H1 (cell line): ENCODE results near the gene PPP1R13B. TPM values are rescaled to one million over a fixed set of nuclear protein-coding genes. Genes with fewer than 3 reads are reported as not detected.

ENCODE experiments used
- CTCF ChIA-PET: fragments of 300-600 bp; sonication (Branson Sonifier 250); formaldehyde crosslinking; loops from one replicate; lab custom pipeline; 2021; ENCODE audit not compliant: partially characterized antibody; lab: Charles Lee
- POLR2A ChIA-PET: fragments of 300-600 bp; sonication (Branson Sonifier 250); formaldehyde crosslinking; loops from one replicate; lab custom pipeline; 2021; ENCODE audit warnings: inconsistent platforms; ENCODE audit not compliant: partially characterized antibody; lab: Charles Lee
- DNase-seq, 2 experiments: peaks; one replicate each; pipeline versions ENCODE4 v3.0.0 to v3.0.0-alpha.2; 2010 to 2022; ENCODE audit warnings: low spot score in 2 of 2, low read depth in 1 of 2, mixed read lengths in 1 of 2
- FAIRE-seq: peaks from 2 replicates; lab custom pipeline; 2011; peaks lifted over from hg19 to GRCh38; lab: Jason Lieb, UNC
- H2AFZ ChIP-seq: 2 replicates; pipeline ENCODE4 v1.8.1; 2012; ENCODE audit warnings: low read length, inconsistent platforms
- H2AK5ac ChIP-seq: 2 replicates; pipeline ENCODE4 v1.6.1; 2013; ENCODE audit warnings: low read depth, low read length
- H2BK120ac ChIP-seq: replicated peaks from 2 replicates; pipeline ENCODE3; 2013; ENCODE audit warnings: low read depth, low read length, inconsistent platforms
- H2BK12ac ChIP-seq: 2 replicates; pipeline ENCODE4 v1.6.1; 2013; ENCODE audit warnings: low read depth, low read length
- H2BK15ac ChIP-seq: 2 replicates; pipeline ENCODE4 v1.6.1; 2013; ENCODE audit warnings: low read length
- H2BK20ac ChIP-seq: 2 replicates; pipeline ENCODE4 v1.6.1; 2013; ENCODE audit warnings: low read length
- H2BK5ac ChIP-seq: 2 replicates; pipeline ENCODE4 v1.6.1; 2013; ENCODE audit warnings: low read depth, low read length
- H3K14ac ChIP-seq: 2 replicates; pipeline ENCODE4 v1.6.1; 2013; ENCODE audit warnings: inconsistent platforms; ENCODE audit not compliant: insufficient read length
- H3K18ac ChIP-seq: 2 replicates; pipeline ENCODE4 v1.6.1; 2013; ENCODE audit warnings: low read length; ENCODE audit errors: extremely low read depth
- H3K23ac ChIP-seq: 2 replicates; pipeline ENCODE4 v1.6.1; 2013; ENCODE audit warnings: inconsistent platforms; ENCODE audit not compliant: insufficient read length
- H3K23me2 ChIP-seq: 2 replicates; pipeline ENCODE4 v1.6.1; 2013; ENCODE audit warnings: low read depth, low read length
- H3K27ac ChIP-seq: 2 replicates; pipeline ENCODE4 v1.6.1; 2011; ENCODE audit warnings: low read depth, low read length, inconsistent platforms
- H3K27me3 ChIP-seq, 4 experiments: replicated peaks in 1 of 4; 1 replicate in 1 of 4; 2 replicates in 3 of 4; pipeline versions ENCODE4 v1.6.1 to v1.8.1; 2011 to 2013; ENCODE audit warnings: low read length in 3 of 4, mild to moderate bottlenecking in 3 of 4, inconsistent platforms in 2 of 4, mixed read lengths in 2 of 4, moderate library complexity in 1 of 4; ENCODE audit not compliant: control insufficient read depth in 3 of 4, insufficient read depth in 3 of 4; ENCODE audit errors: extremely low read depth in 1 of 4
- H3K36me3 ChIP-seq, 4 experiments: 2 replicates each; pipeline versions ENCODE4 v1.6.1 to v1.8.1; 2011 to 2013; ENCODE audit warnings: mild to moderate bottlenecking in 4 of 4, low read length in 3 of 4, moderate library complexity in 2 of 4, control low read depth in 1 of 4, inconsistent platforms in 1 of 4; ENCODE audit not compliant: insufficient read depth in 4 of 4, control insufficient read depth in 2 of 4
- H3K4ac ChIP-seq: replicated peaks from 2 replicates; pipeline ENCODE3; 2013; ENCODE audit warnings: low read length, low read depth, mixed read lengths, inconsistent platforms; ENCODE audit not compliant: insufficient read length
- H3K4me1 ChIP-seq, 4 experiments: replicated peaks in 1 of 4; 1 replicate in 1 of 4; 2 replicates in 3 of 4; pipeline versions ENCODE4 v1.6.1 to v1.8.1; 2011 to 2013; ENCODE audit warnings: low read length in 3 of 4, inconsistent platforms in 2 of 4, mixed read lengths in 1 of 4; ENCODE audit not compliant: insufficient read depth in 4 of 4, control insufficient read depth in 3 of 4
- H3K4me2 ChIP-seq, 2 experiments: 2 replicates each; pipeline versions ENCODE4 v1.6.1 to v1.8.1; 2011 to 2013; ENCODE audit warnings: low read depth in 2 of 2, low read length in 2 of 2, control low read depth in 1 of 2, inconsistent platforms in 1 of 2, mild to moderate bottlenecking in 1 of 2; ENCODE audit not compliant: insufficient read depth in 1 of 2
- H3K4me3 ChIP-seq, 4 experiments: fragments of 200-600, 300-600 bp in 1 of 4; sonication (generic), shearing (Covaris generic), sonication (Bioruptor Twin) in 1 of 4; 2 replicates each; pipeline versions ENCODE4 v1.5.1 to v1.8.1; 2011 to 2016; ENCODE audit warnings: low read length in 4 of 4, low read depth in 3 of 4, control low read depth in 2 of 4, inconsistent platforms in 2 of 4, mild to moderate bottlenecking in 2 of 4, mixed read lengths in 1 of 4, moderate library complexity in 1 of 4; ENCODE audit not compliant: insufficient read depth in 2 of 4; ENCODE audit errors: extremely low read depth in 1 of 4
- H3K56ac ChIP-seq: replicated peaks from 2 replicates; pipeline ENCODE3; 2013; ENCODE audit warnings: low read depth, mild to moderate bottlenecking, mixed read lengths, low read length, inconsistent platforms; ENCODE audit not compliant: insufficient read length
- H3K79me1 ChIP-seq: 2 replicates; pipeline ENCODE4 v1.6.1; 2013; ENCODE audit warnings: low read depth, low read length, control low read depth
- H3K79me2 ChIP-seq, 2 experiments: 2 replicates each; pipeline versions ENCODE4 v1.6.1 to v1.8.1; 2012 to 2013; ENCODE audit warnings: low read length in 2 of 2, mild to moderate bottlenecking in 2 of 2, inconsistent platforms in 1 of 2; ENCODE audit not compliant: insufficient read depth in 2 of 2, control insufficient read depth in 1 of 2
- H3K9ac ChIP-seq, 4 experiments: replicated peaks in 1 of 4; 1 replicate in 1 of 4; 2 replicates in 3 of 4; pipeline versions ENCODE4 v1.6.1 to v1.8.1; 2011 to 2013; ENCODE audit warnings: low read depth in 3 of 4, low read length in 3 of 4, control low read depth in 2 of 4, mild to moderate bottlenecking in 2 of 4, moderate library complexity in 2 of 4, inconsistent platforms in 1 of 4; ENCODE audit errors: extremely low read depth in 1 of 4
- H3K9me3 ChIP-seq, 2 experiments: 2 replicates each; pipeline versions ENCODE4 v1.6.1 to v1.8.1; 2012 to 2013; ENCODE audit warnings: mild to moderate bottlenecking in 2 of 2, moderate library complexity in 2 of 2, control low read depth in 1 of 2, inconsistent platforms in 1 of 2, low read depth in 1 of 2, low read length in 1 of 2, mixed read lengths in 1 of 2; ENCODE audit not compliant: insufficient read depth in 2 of 2
- H4K20me1 ChIP-seq, 2 experiments: replicated peaks in 1 of 2; 2 replicates each; pipeline versions ENCODE3 to v1.8.1; 2011 to 2013; ENCODE audit warnings: inconsistent platforms in 2 of 2, low read length in 2 of 2, mild to moderate bottlenecking in 1 of 2; ENCODE audit not compliant: insufficient read depth in 2 of 2, control insufficient read depth in 1 of 2
- H4K5ac ChIP-seq: 2 replicates; pipeline ENCODE4 v1.6.1; 2013; ENCODE audit warnings: low read length, low read depth, mixed read lengths, inconsistent platforms; ENCODE audit not compliant: insufficient read length
- H4K8ac ChIP-seq: 2 replicates; pipeline ENCODE4 v1.8.0; 2013; ENCODE audit warnings: mild to moderate bottlenecking, moderate library complexity, low read length, inconsistent platforms; ENCODE audit not compliant: insufficient read depth; ENCODE audit errors: extremely low read depth
- H4K91ac ChIP-seq: replicated peaks from 2 replicates; pipeline ENCODE3; 2013; ENCODE audit warnings: low read length, mixed read lengths, inconsistent platforms; ENCODE audit not compliant: insufficient read length
- CREB1 ChIP-seq: IDR thresholded peaks from 2 replicates; pipeline ENCODE4 v1.6.1; 2012; ENCODE audit warnings: inconsistent platforms
- KDM4A ChIP-seq: IDR thresholded peaks from one replicate; pipeline ENCODE4 v1.7.1; 2012; ENCODE audit warnings: low read depth, mild to moderate bottlenecking, moderate library complexity, low read length, inconsistent platforms; ENCODE audit not compliant: severe bottlenecking
- MAFK ChIP-seq: IDR thresholded peaks from 2 replicates; pipeline ENCODE4 v1.6.1; 2012; ENCODE audit warnings: low read depth, mild to moderate bottlenecking, improper control_type of control experiment, low read length
- NANOG ChIP-seq: IDR thresholded peaks from 2 replicates; pipeline ENCODE4 v1.6.1; 2011; ENCODE audit warnings: low read length, low read depth, mild to moderate bottlenecking, inconsistent platforms; ENCODE audit not compliant: insufficient read depth, poor library complexity, severe bottlenecking
- POLR2AphosphoS5 ChIP-seq: IDR thresholded peaks from 2 replicates; pipeline ENCODE4 v1.6.1; 2011; ENCODE audit warnings: low read depth, low read length
- RXRA ChIP-seq: IDR thresholded peaks from 2 replicates; pipeline ENCODE4 v1.6.1; 2011; ENCODE audit warnings: low read depth, mild to moderate bottlenecking, low read length, moderate library complexity; ENCODE audit not compliant: insufficient read depth
- SP1 ChIP-seq: IDR thresholded peaks from 2 replicates; pipeline ENCODE4 v1.6.1; 2011; ENCODE audit warnings: low read depth, low read length
- TAF7 ChIP-seq: optimal IDR thresholded peaks from 2 replicates; pipeline ENCODE3; 2011; ENCODE audit warnings: low read depth, mild to moderate bottlenecking, inconsistent platforms, low read length, moderate library complexity, borderline replicate concordance
- WGBS, 2 experiments: shearing (Covaris generic) in 1 of 2; methylation state at CpG; one replicate each; pipeline versions ENCODE4 v1.1.6 to v1.1.7; 2013 to 2015; ENCODE audit warnings: low lambda C conversion rate in 2 of 2, mixed read lengths in 2 of 2, inconsistent platforms in 1 of 2, low coverage in 1 of 2, missing lambda C conversion rate in 1 of 2; ENCODE audit not compliant: insufficient replicate concordance in 2 of 2, insufficient coverage in 1 of 2, insufficient read length in 1 of 2; ENCODE audit errors: extremely low coverage in 1 of 2, missing lambda C conversion rate in 1 of 2; 5-methylcytosine and 5-hydroxymethylcytosine counted together
- polyA plus RNA-seq, 7 experiments: library from polyadenylated mRNA; depleted of rRNA in 3 of 7; stranded (reverse) in 5 of 7; unstranded in 2 of 7; fragments of >200 nt in 5 of 7; fragments of 200-250 nt in 2 of 7; gene quantifications; 1 replicate in 5 of 7; 2 replicates in 1 of 7; 4 replicates in 1 of 7; pipeline versions ENCODE4 v1.2.1 to v1.2.3, GENCODE V29; 2011 to 2013; ENCODE audit warnings: missing spikeins in 2 of 7, mixed read lengths in 2 of 7
- total RNA-seq: library from RNA; stranded (reverse); fragmentation: NEBNext Ultra II Directional; extraction: Animal tissue kit (Norgen Biotek cat#: 25700); gene quantifications from 2 replicates; pipeline ENCODE4 v1.2.1, GENCODE V29; 2021
- TF ChIP-seq, protein P1 (sequence below): IDR thresholded peaks from 2 replicates; pipeline ENCODE4 v1.6.1; 2012; ENCODE audit warnings: low read length, inconsistent platforms
- TF ChIP-seq, protein P2 (sequence below), 3 experiments: IDR thresholded peaks; 1 replicate in 2 of 3; 2 replicates in 1 of 3; pipeline versions ENCODE4 v1.5.1 to v1.6.1; 2011; ENCODE audit warnings: low read length in 3 of 3, mild to moderate bottlenecking in 3 of 3, inconsistent platforms in 2 of 3, low read depth in 1 of 3, moderate library complexity in 1 of 3; ENCODE audit not compliant: insufficient read depth in 1 of 3; ENCODE audit errors: control extremely low read depth in 1 of 3

PPP1R13B gene
- total and polyA plus RNA-seq, 2 of the 8 experiments (the other 6 are each of a cell fraction or from before 2014, with no cell fraction given), result 2.6 to 8.9 TPM

DNA sequence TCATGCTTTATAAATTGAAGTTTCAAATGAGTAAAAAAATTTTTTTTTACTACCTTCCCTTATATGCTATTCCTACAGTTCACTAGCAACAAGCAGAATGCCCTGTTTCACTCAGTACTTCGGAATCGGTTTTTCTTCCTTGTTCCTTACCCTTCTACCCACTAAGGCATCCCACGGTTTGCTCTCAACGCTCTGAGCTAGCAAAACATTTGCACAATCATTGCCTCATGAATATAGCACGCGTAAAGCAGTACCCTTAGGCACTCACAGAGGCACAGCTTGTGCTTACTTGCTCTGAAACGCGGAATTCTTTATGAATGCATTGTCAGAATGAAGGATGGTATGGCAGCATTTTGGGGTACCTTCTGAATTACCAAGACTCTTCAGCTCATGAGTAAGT, 45.0 kb downstream of the PPP1R13B start:
- no peak overlapping the region for H3K4ac ChIP-seq
- POLR2A ChIA-PET, result no interaction called here
- H4K20me1 ChIP-seq, result no peaks in the 10 kb centered on the region
- no peak overlapping the region for H2BK12ac ChIP-seq
- DNase-seq (no peak), FAIRE-seq (no peak)
- H3K56ac ChIP-seq, result no peak overlapping the region
- no peak overlapping the region for H2AFZ ChIP-seq
- H3K23me2 ChIP-seq, result no peaks in the 10 kb centered on the region
- no peak overlapping the region for H2AK5ac ChIP-seq
- H2BK15ac ChIP-seq, result no peak overlapping the region
- H3K4me3 ChIP-seq, result no peak overlapping the region
- H3K79me2 ChIP-seq, result no peaks in the 10 kb centered on the region; a peak in 1 of 4 replicates
- no peak overlapping the region for H3K23ac ChIP-seq
- H3K79me1 ChIP-seq, result no peaks in the 10 kb centered on the region
- H3K9me3 ChIP-seq, result no peaks in the 10 kb centered on the region
- CTCF ChIA-PET, result interaction anchor here (0.6 to 9.5 kb wide), 5 partner anchors 9 to 118 kb away, joined by 3 to 180 read pairs (median 4); no protein-coding TSS in a partner anchor
- H4K91ac ChIP-seq, result no peak overlapping the region
- H2BK5ac ChIP-seq, result no peak overlapping the region
- no peak overlapping the region for H3K18ac ChIP-seq
- H3K27ac ChIP-seq, result no peak overlapping the region
- no peak overlapping the region for H2BK20ac ChIP-seq
- H3K36me3 ChIP-seq, result no peaks in the 10 kb centered on the region
- H2BK120ac ChIP-seq, result no peak overlapping the region
- no peak overlapping the region for H3K4me2 ChIP-seq
- no peak overlapping the region for H4K5ac ChIP-seq
- no peak overlapping the region for H4K8ac ChIP-seq
- H3K27me3 ChIP-seq, result no peaks in the 10 kb centered on the region
- 93% methylated on average over 8 of the region's 8 CpGs; no CpG with 5 or more reads in 1 of the 2 experiments for WGBS, 2 experiments
- no peak overlapping the region for H3K14ac ChIP-seq
- H3K4me1 ChIP-seq, result peaks cover 0 to 5% (median 2%) of the 10 kb centered on the region in 4 experiments; a peak in 2 of 7 replicates
- no peak overlapping the region for H3K9ac ChIP-seq
- TF ChIP-seq POLR2AphosphoS5 (no peak), NANOG (no peak), MAFK (no peak), KDM4A (no peak), CREB1 (no peak), TAF7 (no peak), SP1 (no peak), RXRA (no peak)
- TF ChIP-seq, protein P1, sequence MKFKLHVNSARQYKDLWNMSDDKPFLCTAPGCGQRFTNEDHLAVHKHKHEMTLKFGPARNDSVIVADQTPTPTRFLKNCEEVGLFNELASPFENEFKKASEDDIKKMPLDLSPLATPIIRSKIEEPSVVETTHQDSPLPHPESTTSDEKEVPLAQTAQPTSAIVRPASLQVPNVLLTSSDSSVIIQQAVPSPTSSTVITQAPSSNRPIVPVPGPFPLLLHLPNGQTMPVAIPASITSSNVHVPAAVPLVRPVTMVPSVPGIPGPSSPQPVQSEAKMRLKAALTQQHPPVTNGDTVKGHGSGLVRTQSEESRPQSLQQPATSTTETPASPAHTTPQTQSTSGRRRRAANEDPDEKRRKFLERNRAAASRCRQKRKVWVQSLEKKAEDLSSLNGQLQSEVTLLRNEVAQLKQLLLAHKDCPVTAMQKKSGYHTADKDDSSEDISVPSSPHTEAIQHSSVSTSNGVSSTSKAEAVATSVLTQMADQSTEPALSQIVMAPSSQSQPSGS, result no peak
- TF ChIP-seq, protein P2, sequence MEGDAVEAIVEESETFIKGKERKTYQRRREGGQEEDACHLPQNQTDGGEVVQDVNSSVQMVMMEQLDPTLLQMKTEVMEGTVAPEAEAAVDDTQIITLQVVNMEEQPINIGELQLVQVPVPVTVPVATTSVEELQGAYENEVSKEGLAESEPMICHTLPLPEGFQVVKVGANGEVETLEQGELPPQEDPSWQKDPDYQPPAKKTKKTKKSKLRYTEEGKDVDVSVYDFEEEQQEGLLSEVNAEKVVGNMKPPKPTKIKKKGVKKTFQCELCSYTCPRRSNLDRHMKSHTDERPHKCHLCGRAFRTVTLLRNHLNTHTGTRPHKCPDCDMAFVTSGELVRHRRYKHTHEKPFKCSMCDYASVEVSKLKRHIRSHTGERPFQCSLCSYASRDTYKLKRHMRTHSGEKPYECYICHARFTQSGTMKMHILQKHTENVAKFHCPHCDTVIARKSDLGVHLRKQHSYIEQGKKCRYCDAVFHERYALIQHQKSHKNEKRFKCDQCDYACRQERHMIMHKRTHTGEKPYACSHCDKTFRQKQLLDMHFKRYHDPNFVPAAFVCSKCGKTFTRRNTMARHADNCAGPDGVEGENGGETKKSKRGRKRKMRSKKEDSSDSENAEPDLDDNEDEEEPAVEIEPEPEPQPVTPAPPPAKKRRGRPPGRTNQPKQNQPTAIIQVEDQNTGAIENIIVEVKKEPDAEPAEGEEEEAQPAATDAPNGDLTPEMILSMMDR (IDR thresholded peaks at IDR 0.05; ENCODE audit: control extremely low read depth in 1 of 3, insufficient read depth in 1 of 3, low read depth in 1 of 3, low read length in 3 of 3), result no peak
